ENCODE data around the gene SLC35F6.

DNA sequence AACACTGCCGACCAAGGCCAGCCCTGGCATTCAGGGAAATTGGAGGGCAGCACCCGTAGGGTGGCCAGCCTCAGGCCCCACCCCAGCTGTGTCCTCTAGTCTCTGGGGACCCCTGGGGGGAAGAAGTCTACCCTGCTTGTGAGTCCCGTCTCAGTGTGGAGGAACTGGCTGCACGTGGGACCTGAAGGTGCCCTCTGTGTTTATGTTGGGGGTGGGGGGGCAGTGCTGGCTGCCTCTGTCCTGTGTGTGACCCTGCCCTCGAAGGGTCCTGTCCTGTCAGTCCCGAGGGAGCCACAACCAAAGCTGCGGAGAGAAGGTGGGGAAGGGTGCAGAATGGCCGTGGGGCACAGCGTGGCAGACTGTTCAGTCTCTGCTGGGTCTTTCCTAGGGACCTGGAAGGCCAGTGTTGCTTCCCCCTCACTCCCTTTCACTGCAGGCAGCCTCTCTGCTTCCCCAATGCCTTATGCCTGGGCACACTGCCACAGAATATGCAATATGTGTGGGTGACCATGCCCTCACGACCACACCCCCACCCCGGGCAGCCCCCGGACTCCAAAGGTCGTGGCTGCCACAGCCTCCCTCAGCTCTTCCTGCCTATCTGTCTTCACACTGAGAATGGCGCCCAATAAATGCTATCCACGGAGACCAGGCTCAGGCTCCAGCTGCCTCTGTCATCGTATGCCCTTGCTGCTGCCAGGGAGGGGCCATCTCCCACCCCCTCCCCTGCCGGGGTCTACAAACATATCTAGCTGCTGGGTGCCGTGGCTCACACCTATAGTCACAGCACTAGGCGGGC is 33.3 kb upstream of the SLC35F6 start:
- TF ChIP-seq EZH2 (IDR thresholded peaks at IDR 0.05) (no peak), POLR2AphosphoS5 (IDR thresholded peaks at IDR 0.05; ENCODE audit: borderline replicate concordance, low read depth, low read length) (no peak)
